GM12891 (cell line): ENCODE data around the gene KEL.

Source experiments
- POLR2A ChIP-seq: IDR thresholded peaks from 2 replicates; pipeline ENCODE4 v1.6.1; 2011; ENCODE audit warnings: low read depth, low read length, control low read depth
- POLR2AphosphoS5 ChIP-seq: IDR thresholded peaks from 2 replicates; pipeline ENCODE4 v1.6.1; 2011; ENCODE audit warnings: low read depth, low read length, control low read depth
- TAF1 ChIP-seq: IDR thresholded peaks from 2 replicates; pipeline ENCODE4 v1.6.1; 2011; ENCODE audit warnings: low read depth, low read length, control low read depth

DNA sequence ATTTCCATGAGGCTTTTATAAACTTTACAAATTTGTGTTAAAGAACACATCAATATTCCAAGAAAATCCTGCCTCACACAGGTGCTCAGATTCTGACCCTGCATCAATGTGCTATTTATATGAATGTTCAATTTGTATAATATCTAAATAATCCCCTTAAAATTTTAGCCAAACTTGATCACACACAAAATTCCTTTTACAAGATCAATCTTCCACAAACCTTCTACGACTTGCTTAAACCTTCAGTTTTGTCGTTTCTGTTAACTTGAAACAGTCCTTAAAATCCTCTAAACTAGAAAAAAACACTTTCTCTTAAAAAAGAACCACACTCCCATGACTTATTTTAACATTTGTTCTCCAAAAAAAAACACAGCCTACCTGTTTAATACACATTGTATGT, 56.4 kb downstream of the KEL start:
- no peak for TF ChIP-seq POLR2AphosphoS5
- no peak for TF ChIP-seq POLR2A
- no peak for TF ChIP-seq TAF1
